ENCODE data around the gene PRELP.
"Not testable (repeated sequence)": the region's sequence is repeated elsewhere in the genome, so short reads cannot be mapped to it uniquely, and the experiment has no call there.

The PRELP gene

GRCh38 chr1:203462878-203463277 lies 12.7 kb upstream of the PRELP start:
- no peak for DNase-seq (ENCODE audit: low spot score in 2 of 2)
- 0 out of 2 replicates have a peak, but pooled peaks cover 8% of the 10 kb centered on the region for H3K27me3 ChIP-seq (ENCODE audit: low read depth)
- in situ Hi-C loops (cut with MboI; ENCODE audit: low sequenced_read_pairs), result no loop called here

GRCh38 chr1:203463469-203464062 lies 12.0 kb upstream of the PRELP start:
- no peak for DNase-seq (ENCODE audit: low spot score in 2 of 2)

More at GRCh38 chr1:203462878-203463277, 12.7 kb upstream of the PRELP start:
- Histone ChIP-seq H3K9me3 (no peaks in the 10 kb centered on the region), H3K36me3 (replicated peaks) (no peaks in the 10 kb centered on the region), H3K4me1 (peaks cover 8% of the 10 kb centered on the region), H3K4me3 (no peak overlapping the region)

DNA sequence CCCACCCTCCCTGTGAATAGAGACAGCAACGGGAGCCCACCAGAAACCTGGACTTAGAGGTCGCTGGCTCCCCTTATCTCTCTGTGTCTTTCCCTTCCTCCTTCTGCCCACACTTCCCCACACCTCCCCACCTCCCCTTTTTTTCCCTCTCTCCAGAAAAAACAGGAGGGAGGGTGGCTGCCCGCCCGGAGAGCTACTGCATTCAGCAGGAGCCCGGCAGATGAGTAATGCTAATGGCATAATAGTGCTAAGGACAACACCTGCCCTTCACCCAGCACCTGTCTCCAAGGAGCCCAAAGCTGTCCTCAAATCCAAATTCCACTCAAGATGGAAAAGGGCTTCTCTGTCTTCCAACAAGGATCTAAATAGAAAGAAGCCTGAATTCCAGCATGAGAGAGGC lies 11.4 kb upstream of the PRELP start:
- peaks cover 8% of the 10 kb centered on the region for H3K4me1 ChIP-seq
- 0 out of 2 replicates have a peak, but pooled peaks cover 5% of the 10 kb centered on the region for H3K27me3 ChIP-seq (ENCODE audit: low read depth)
- in situ Hi-C loops (cut with MboI; ENCODE audit: low sequenced_read_pairs), result no loop called here
- H3K9me3 ChIP-seq, result no peaks in the 10 kb centered on the region
- DNase-seq (ENCODE audit: low spot score in 2 of 2), result no peak
- H3K4me3 ChIP-seq, result no peak overlapping the region
- H3K36me3 ChIP-seq (replicated peaks), result no peaks in the 10 kb centered on the region

More at GRCh38 chr1:203463469-203464062, 12.0 kb upstream of the PRELP start:
- H3K4me1 ChIP-seq, result peaks cover 8% of the 10 kb centered on the region
- in situ Hi-C loops (cut with MboI; ENCODE audit: low sequenced_read_pairs), result no loop called here
- H3K27me3 ChIP-seq (ENCODE audit: low read depth), result 0 out of 2 replicates have a peak, but pooled peaks cover 5% of the 10 kb centered on the region
- H3K36me3 ChIP-seq (replicated peaks), result no peaks in the 10 kb centered on the region
- no peak overlapping the region for H3K4me3 ChIP-seq
- no peaks in the 10 kb centered on the region for H3K9me3 ChIP-seq

- no peaks in the 10 kb centered on the region for H3K36me3 ChIP-seq (replicated peaks)
- H3K4me1 ChIP-seq, result peaks cover 8% of the 10 kb centered on the region
- no peaks in the 10 kb centered on the region for H3K9me3 ChIP-seq
- H3K4me3 ChIP-seq, result no peak overlapping the region
- 0 out of 2 replicates have a peak, but pooled peaks cover 5% of the 10 kb centered on the region for H3K27me3 ChIP-seq (ENCODE audit: low read depth)
- in situ Hi-C loops (cut with MboI; ENCODE audit: low sequenced_read_pairs), result no loop called here
- DNase-seq (ENCODE audit: low spot score in 2 of 2), result no peak
Measured at GRCh38 chr1:203464743-203465142, 10.9 kb upstream of the PRELP start.

- H3K27me3 ChIP-seq (ENCODE audit: low read depth), result 0 out of 2 replicates have a peak, but pooled peaks cover 3% of the 10 kb centered on the region
- no peak for DNase-seq (ENCODE audit: low spot score in 2 of 2)
- peaks cover 8% of the 10 kb centered on the region for H3K4me1 ChIP-seq
- no peaks in the 10 kb centered on the region for H3K36me3 ChIP-seq (replicated peaks)
- in situ Hi-C loops (cut with MboI; ENCODE audit: low sequenced_read_pairs), result no loop called here
- no peak overlapping the region for H3K4me3 ChIP-seq
- H3K9me3 ChIP-seq, result no peaks in the 10 kb centered on the region
Measured at GRCh38 chr1:203465146-203465798, 10.3 kb upstream of the PRELP start.

DNA sequence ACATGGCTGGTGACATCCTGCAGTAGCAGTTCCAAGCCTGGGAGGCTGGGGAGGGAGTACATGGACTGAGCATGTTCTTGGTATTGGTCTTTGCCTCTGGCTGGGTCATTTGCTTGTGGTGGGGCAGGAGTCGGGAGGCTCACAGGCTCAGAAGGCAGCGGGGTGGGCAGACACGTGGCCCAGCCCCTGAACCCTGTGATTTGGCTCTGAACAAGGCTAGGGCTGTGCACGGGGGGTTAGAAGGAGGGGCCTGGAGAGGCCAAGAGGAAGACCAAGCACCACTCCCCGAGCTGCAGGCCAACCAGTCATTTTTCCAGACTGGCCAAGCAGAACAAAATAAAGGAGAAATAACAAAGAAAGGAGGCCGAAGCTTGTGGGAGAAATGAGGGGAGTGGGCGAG lies 9.7 kb upstream of the PRELP start:
- Histone ChIP-seq H3K4me3 (no peak overlapping the region), H3K27me3 (ENCODE audit: low read depth) (no peaks in the 10 kb centered on the region), H3K4me1 (peaks cover 8% of the 10 kb centered on the region), H3K9me3 (no peaks in the 10 kb centered on the region), H3K36me3 (replicated peaks) (no peaks in the 10 kb centered on the region)
- in situ Hi-C loops (cut with MboI; ENCODE audit: low sequenced_read_pairs), result no loop called here
- DNase-seq (ENCODE audit: low spot score in 2 of 2), result peak; percentile 32 to 62

GRCh38 chr1:203466906-203467549 lies 8.6 kb upstream of the PRELP start:
- H3K27me3 ChIP-seq (ENCODE audit: low read depth); DNase-seq (ENCODE audit: low spot score in 2 of 2); H3K4me3 ChIP-seq; in situ Hi-C loops (cut with MboI; ENCODE audit: low sequenced_read_pairs); H3K36me3 ChIP-seq (replicated peaks); H3K4me1 ChIP-seq; H3K9me3 ChIP-seq: not testable (repeated sequence)

DNA sequence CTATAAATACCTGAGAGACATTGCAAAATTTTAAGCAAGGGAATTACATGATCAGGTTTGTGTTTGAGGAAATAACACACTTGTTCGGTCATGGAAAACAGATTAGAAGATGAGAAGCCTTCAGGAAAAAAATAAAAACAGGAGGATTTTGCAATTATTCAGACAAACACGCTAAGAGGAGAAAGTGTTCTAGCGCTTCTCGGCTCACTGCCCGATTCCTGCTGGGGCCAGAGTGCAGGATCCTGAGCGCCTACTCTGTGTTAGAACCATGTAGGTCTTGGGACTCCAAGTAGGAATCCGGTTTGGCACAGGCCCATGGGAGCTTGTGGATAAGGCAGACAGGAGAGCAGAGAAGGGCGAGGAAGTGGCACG lies 8.1 kb upstream of the PRELP start:
- no peak for DNase-seq (ENCODE audit: low spot score in 2 of 2)
- H3K9me3 ChIP-seq, result no peaks in the 10 kb centered on the region
- H3K4me3 ChIP-seq, result no peak overlapping the region
- no peaks in the 10 kb centered on the region for H3K27me3 ChIP-seq (ENCODE audit: low read depth)
- H3K4me1 ChIP-seq, result peaks cover 8% of the 10 kb centered on the region
- H3K36me3 ChIP-seq (replicated peaks), result no peaks in the 10 kb centered on the region
- in situ Hi-C loops (cut with MboI; ENCODE audit: low sequenced_read_pairs), result no loop called here

DNA sequence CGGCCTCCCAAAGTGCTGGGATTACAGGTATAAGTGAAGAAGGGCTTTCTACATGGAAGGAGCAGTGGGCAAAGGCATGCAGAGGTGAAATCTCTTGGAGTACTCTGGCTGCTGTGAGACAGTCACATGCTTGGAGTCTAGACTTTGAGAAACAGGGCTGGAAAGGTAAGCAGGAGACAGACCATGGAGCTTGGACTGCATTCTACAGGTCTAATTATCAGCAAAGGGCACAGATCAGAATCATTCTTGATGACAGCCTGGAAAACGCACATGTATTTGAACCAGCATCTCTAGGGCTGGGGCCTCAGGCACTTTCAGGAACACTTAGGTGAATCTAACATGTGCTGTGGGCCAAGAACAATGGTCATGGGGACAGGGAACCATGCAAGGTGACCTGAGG lies 7.3 kb upstream of the PRELP start:
- no peaks in the 10 kb centered on the region for H3K36me3 ChIP-seq (replicated peaks)
- no peak for DNase-seq (ENCODE audit: low spot score in 2 of 2)
- H3K4me1 ChIP-seq, result peaks cover 8% of the 10 kb centered on the region
- H3K27me3 ChIP-seq (ENCODE audit: low read depth), result no peaks in the 10 kb centered on the region
- H3K9me3 ChIP-seq, result no peaks in the 10 kb centered on the region
- H3K4me3 ChIP-seq, result no peak overlapping the region
- in situ Hi-C loops (cut with MboI; ENCODE audit: low sequenced_read_pairs), result no loop called here

DNA sequence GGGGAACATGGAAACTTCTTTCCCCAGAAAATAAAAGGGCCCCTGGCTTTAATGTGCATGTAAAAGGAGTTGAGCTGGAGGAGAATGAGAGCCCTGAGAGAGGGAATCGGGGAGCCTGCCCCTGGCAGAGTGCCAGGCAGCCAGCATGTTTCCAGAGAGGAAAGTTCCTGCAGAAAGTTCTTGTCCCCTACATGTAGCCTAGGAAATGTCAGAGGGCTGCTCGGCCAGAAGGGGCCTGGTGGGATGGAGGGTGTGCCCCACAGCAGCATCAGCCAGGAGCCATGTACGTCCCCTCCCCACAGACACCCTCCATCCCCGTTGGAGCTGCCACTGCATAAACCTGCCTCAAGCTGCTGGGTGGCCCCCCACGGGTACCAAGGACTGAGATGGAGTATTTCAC lies 5.4 kb upstream of the PRELP start:
- no peak overlapping the region for H3K4me3 ChIP-seq
- peaks cover 8% of the 10 kb centered on the region for H3K4me1 ChIP-seq
- in situ Hi-C loops (cut with MboI; ENCODE audit: low sequenced_read_pairs), result no loop called here
- no peak for DNase-seq (ENCODE audit: low spot score in 2 of 2)
- H3K9me3 ChIP-seq, result no peaks in the 10 kb centered on the region
- H3K27me3 ChIP-seq (ENCODE audit: low read depth), result peaks cover 3% of the 10 kb centered on the region; the same call in 1 of the 2 replicates
- no peaks in the 10 kb centered on the region for H3K36me3 ChIP-seq (replicated peaks)

GRCh38 chr1:203471841-203472240 lies 3.8 kb upstream of the PRELP start:
- DNase-seq (ENCODE audit: low spot score in 2 of 2), result no peak
- H3K9me3 ChIP-seq, result no peaks in the 10 kb centered on the region
- H3K4me3 ChIP-seq, result no peak overlapping the region
- no peaks in the 10 kb centered on the region for H3K4me1 ChIP-seq
- peaks cover 13% of the 10 kb centered on the region for H3K27me3 ChIP-seq (ENCODE audit: low read depth)
- no peaks in the 10 kb centered on the region for H3K36me3 ChIP-seq (replicated peaks)
- in situ Hi-C loops (cut with MboI; ENCODE audit: low sequenced_read_pairs), result no loop called here

DNA sequence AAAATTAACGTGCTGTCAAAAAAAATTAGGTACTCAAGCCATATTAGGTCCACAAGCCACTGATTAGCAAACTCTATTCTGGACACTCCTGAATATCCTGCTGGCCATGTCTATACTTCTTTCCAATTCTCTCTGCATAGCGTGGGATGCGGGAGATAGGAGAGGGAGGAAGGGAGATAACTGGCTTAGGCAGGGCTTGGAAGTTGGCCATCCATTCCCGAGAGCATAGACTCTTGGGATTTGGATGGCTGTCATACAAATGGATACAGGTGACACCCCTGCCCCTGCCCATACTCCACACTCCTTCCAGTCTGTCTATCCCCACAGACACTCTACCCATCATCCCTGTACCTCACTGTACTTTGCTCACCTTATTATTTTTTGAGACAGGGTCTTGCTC lies 2.3 kb upstream of the PRELP start:
- H3K9me3 ChIP-seq, result no peaks in the 10 kb centered on the region
- in situ Hi-C loops (cut with MboI; ENCODE audit: low sequenced_read_pairs), result no loop called here
- DNase-seq (ENCODE audit: low spot score in 2 of 2), result no peak
- no peaks in the 10 kb centered on the region for H3K4me1 ChIP-seq
- no peak overlapping the region for H3K4me3 ChIP-seq
- H3K36me3 ChIP-seq (replicated peaks), result no peaks in the 10 kb centered on the region
- H3K27me3 ChIP-seq (ENCODE audit: low read depth), result peaks cover 27% of the 10 kb centered on the region

- in situ Hi-C loops (cut with MboI; ENCODE audit: low sequenced_read_pairs), result no loop called here
- Histone ChIP-seq H3K36me3 (replicated peaks) (no peaks in the 10 kb centered on the region), H3K9me3 (no peaks in the 10 kb centered on the region), H3K4me1 (no peaks in the 10 kb centered on the region), H3K27me3 (ENCODE audit: low read depth) (peaks cover 29% of the 10 kb centered on the region), H3K4me3 (no peak overlapping the region)
- no peak for DNase-seq (ENCODE audit: low spot score in 2 of 2)
Measured at GRCh38 chr1:203473781-203474305, 1.8 kb upstream of the PRELP start.

DNA sequence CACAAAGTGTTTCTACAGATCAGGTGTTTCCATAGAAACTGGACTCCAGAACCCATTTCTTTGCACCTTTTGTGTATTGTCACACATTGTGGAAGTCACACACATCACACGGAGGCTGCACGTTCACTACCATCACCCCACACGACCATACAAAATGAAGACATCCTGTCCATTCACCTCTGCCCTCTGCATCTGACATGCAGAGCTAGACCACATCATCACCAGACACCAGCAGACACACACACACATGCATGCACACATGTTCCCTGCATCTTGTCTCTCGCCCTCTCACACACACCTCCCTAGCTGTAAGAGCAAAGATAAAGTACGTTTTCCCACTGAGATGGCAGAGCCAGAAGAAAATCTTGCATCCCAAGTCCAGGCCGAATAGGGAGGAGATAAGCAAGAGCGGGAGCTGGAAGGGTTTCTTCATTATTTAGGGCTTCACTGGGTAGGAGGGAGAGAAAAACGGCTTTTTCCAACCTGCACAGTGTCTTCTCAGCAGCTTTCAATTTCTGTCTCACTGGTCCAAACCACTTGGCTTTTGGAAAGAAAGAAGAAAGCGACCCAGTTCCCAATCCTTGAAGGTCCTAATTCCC lies 709 bp downstream of the PRELP start:
- no peaks in the 10 kb centered on the region for H3K4me1 ChIP-seq
- in situ Hi-C loops (cut with MboI; ENCODE audit: low sequenced_read_pairs), result no loop called here
- no peak overlapping the region for H3K4me3 ChIP-seq
- DNase-seq (ENCODE audit: low spot score in 2 of 2), result no peak
- no peaks in the 10 kb centered on the region for H3K36me3 ChIP-seq (replicated peaks)
- peaks cover 29% of the 10 kb centered on the region for H3K27me3 ChIP-seq (ENCODE audit: low read depth)
- H3K9me3 ChIP-seq, result no peaks in the 10 kb centered on the region
